OCI-LY3 (cell line): ENCODE data around the gene CDC42EP1.

Source experiments
- CTCF ChIP-seq: fragments of 200-600, 300-600 bp; sonication (generic); IDR thresholded peaks from 2 replicates; pipeline ENCODE4 v1.5.1; 2014; ENCODE audit warnings: antibody characterized with exemption, low read length, low read depth
- EZH2phosphoT487 ChIP-seq: fragments of 200-600 bp; shearing (Covaris generic); IDR thresholded peaks from 2 replicates; pipeline ENCODE4 v1.6.1; 2018; ENCODE audit warnings: antibody characterized with exemption, mixed run types, low read depth

GRCh38 chr22:37571992-37572373, 11.7 kb downstream of the CDC42EP1 start:
- TF ChIP-seq CTCF (no peak), EZH2phosphoT487 (no peak)
